Peyer's patch (tissue), 4 donors: ENCODE data around the gene PLB1.

Experiments used
- CTCF ChIP-seq, 6 experiments: fragments of 450-650 bp in 4 of 6; fragments of 200-600 bp in 2 of 6; sonication (generic) in 1 of 6; IDR thresholded peaks; one replicate each; pipeline ENCODE4 v1.5.1; 2017 to 2019; ENCODE audit warnings: antibody characterized with exemption in 6 of 6, mild to moderate bottlenecking in 3 of 6, moderate library complexity in 1 of 6
- POLR2A ChIP-seq, 2 donors: fragments of 450-650 bp; IDR thresholded peaks; one replicate each; pipeline ENCODE4 v1.5.1; 2017; ENCODE audit warnings: antibody characterized with exemption in 2 of 2, mild to moderate bottlenecking in 2 of 2, moderate library complexity in 2 of 2

- TF ChIP-seq CTCF (IDR thresholded peaks at IDR 0.05) (no peak), POLR2A (IDR thresholded peaks at IDR 0.05) (no peak)
Observed at GRCh38 chr2:28678175-28678855, 182.5 kb downstream of the PLB1 start.
